HG03066 (cell line): ENCODE data around the gene UBE2F.

Experiments used
- ATAC-seq: cut with Tn5 transposase; IDR thresholded peaks from one replicate; pipeline ENCODE4 v1.9.1; 2021; ENCODE audit warnings: low read depth; ENCODE audit not compliant: unreplicated experiment

UBE2F gene

GRCh38 chr2:237966565-237967462 lies at the start of gene UBE2F:
TSS of gene UBE2F (plus strand) at chr2:237967014. CDS start at chr2:237973108, 6,094 bp downstream.
- ATAC-seq: peak; percentile 96

- ATAC-seq: no peak
These were observed 49.0 kb upstream of the UBE2F start for GRCh38 chr2:237917696-237918374.

- no peak for ATAC-seq
These were observed 47.2 kb upstream of the UBE2F start for GRCh38 chr2:237919593-237919992.

DNA sequence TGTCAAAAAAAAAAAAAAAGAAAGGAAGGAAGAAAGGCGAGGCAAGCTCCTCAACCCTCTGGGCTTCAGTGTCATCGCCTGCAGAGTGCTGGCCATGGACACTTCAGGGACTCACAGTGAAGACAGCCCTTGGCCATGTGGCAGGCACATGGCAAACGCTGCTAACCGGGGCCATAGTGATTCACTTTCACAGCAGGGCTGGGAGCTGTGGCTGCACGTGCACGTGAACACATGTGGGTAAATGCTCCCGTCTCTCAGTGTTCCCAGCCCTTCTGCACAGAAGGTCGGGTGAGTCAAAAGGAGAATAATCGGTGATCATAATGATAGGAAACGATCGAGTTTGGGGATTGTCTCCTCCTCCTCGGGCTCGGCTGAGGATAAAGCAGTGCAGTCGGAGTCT lies 46.1 kb upstream of the UBE2F start:
- ATAC-seq: no peak

- no peak for ATAC-seq
These were observed 44.8 kb upstream of the UBE2F start for GRCh38 chr2:237921967-237922492.

DNA sequence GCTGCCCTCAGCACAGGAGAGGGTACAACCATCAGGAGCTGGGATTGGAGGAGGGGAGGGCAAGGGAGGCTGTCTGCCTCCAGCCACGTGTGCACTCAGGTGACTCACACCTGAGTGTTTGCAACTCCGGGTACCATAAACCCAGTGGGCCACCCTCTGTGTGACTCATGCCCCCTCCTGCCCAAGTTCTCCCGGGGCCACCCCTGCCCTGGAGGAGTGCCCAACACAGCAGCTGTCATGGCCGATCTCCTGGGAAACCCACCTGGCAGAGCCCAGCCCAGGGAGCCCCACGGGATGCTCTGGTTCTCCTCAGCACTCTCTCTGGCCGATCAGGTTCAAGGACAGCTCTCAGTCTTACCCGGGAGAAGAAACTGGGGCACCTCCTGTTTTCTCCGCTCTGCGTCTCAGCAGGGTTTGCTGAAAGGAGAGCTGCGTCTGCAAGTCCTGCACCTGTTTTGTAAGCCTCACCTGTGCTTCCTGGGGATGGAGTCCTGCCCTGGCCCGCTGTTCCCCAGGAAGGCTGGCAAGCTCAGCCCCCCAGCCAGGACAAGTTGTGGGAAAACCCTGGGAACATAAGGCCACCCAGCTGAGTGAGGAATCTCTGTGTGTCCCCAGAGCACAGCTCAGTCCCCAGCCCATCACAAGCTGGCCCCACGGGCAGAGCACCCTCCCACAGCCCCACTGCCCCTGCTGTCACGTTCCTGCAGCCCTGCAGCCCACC lies 44.0 kb upstream of the UBE2F start:
- no peak for ATAC-seq

DNA sequence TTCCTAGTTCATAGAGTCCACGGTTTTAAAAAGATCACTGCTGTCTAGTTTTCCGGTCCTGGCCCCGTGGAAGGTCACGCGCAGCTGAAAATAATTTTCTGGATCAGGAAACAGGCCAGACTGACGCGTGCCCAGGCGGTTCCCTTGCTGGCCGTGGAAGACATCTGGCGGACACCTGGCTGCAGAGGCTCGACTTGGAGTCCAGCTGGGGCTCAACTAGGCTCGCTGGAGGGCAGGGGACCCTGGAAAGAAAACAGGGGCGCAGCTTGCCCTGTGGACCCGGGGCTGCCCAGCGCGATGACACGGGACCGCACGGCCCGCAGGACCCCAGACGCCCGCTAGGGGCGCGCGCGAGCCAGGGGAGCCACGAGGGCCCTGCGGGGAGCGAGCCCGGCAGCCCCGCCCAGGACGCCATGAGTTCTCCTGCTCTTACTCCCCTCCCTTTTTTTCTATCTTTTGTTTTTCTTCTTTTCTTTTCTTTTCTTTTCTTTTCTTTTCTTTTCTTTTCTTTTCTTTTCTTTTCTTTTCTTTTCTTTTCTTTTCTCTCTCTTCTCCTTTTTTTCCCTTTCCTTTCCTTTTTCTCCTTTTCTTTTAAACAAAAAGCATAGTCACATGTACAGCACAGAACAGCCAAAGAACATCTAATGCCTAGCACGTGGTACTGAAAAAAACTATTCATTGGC lies 43.2 kb upstream of the UBE2F start:
- peak; percentile 84 for ATAC-seq

DNA sequence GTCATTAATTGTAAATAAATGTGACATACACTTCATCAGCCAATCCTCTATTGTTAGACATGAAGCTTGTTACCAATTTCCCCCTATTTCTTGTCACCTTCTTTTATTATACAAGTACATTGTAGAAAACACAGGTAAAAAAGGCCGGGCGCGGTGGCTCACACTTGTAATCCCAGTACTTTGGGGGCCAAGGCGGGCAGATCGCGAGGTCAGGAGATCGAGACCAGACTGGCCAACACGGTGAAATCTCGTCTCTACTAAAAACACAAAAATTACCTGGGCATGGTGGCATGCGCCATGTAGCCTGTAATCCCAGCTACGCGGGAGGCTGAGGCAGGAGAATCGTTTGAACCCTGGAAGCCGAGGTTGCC lies 42.7 kb upstream of the UBE2F start:
- ATAC-seq: no peak

- no peak for ATAC-seq
These were observed 39.7 kb upstream of the UBE2F start for GRCh38 chr2:237927135-237927534.

- ATAC-seq: no peak
These were observed 38.8 kb upstream of the UBE2F start for GRCh38 chr2:237927986-237928385.

DNA sequence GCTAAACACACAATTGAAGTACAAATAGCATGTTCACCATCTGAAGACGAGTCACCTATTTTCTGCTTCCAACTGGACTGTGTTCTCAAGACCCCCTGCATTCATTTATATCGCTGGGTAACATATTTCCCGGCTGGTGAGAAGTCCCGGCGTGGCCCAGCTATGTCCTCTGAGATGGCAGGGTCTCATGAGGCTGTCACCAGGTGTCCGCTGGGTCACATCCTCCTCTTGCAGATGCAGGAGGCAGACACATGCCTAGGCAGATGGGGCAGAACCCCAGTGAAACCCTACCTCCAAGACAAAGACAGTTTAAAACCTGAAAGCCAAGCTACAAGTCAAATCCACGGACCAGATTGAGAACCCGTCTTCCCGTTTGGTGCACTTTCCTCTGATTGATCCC lies 36.8 kb upstream of the UBE2F start:
- no peak for ATAC-seq

DNA sequence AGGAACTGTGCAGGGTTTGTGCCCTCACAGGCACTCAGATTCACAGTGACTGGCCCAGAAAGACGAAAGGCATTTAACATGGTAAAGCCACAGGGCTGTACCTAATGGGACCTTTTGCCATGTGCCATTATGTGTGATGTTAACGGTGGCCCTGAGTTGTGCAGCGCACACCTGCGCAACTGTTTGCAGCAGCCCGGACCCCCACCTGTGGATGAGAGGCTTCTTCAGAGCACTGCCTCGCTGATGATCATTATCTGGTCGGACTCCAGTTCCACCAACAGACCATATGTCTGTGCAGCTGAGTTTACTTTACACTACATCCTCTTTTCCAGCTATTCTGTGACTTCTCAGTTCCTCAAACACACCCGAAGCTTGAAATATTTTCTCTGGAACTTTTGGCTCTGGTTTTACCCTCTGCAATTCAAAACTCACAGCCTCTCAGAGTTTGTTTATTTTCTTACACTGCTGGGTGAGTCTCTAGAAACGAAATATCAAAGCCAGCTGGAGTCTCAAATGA lies 35.6 kb upstream of the UBE2F start:
- no peak for ATAC-seq

DNA sequence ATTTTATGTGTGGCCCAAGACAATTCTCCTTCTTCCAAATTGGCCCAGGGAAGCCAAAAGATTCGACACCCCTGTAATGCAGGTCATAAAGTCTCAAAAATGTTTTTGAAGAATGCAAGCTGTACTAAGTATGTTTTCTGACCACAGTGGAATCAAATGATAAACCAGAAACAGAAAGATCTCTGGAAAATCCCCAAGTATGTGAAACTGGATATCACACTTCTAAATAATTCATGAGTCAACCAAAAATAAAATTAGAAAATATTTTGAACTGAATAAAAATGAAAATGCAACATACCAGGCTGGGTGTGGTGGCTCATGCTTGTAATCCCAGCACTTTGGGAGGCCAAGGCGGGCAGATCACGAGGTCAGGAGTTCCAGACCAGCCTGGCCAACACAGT lies 34.1 kb upstream of the UBE2F start:
- ATAC-seq: no peak

- ATAC-seq: no peak
These were observed 32.6 kb upstream of the UBE2F start for GRCh38 chr2:237934186-237934585.

DNA sequence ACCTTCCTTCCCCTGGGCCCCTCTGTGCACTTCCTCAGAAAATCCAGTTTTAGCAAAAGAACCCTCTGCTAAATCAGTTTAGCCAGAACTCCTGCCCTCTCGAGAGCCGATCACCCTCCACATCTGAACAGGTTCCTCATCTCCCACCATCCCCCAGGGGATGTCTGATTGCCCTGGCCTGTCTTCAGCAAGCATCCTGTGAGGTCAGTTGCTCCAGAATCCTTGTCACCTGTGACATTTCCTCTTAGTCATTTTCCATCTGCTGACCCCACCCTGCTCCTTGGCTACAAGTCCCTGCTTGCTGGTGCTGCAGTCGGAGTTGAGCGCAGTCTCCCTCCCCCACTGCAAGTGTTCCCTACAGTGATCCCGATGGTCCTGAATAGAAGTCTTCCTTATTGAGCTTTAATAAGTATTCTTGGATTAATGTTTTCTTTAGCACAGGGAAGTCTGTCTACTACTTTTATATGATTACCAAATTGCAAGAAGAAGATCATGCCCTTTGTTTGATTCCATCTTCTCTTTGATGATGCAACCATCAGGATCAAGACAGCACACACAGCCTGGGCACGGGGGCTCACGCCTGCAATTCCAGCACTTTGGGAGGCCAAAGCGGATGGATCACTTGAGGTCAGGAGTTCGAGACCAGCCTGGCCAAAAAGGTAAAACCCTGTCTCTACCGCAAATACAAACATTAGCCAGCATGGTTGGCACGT lies 30.9 kb upstream of the UBE2F start:
- ATAC-seq: no peak

DNA sequence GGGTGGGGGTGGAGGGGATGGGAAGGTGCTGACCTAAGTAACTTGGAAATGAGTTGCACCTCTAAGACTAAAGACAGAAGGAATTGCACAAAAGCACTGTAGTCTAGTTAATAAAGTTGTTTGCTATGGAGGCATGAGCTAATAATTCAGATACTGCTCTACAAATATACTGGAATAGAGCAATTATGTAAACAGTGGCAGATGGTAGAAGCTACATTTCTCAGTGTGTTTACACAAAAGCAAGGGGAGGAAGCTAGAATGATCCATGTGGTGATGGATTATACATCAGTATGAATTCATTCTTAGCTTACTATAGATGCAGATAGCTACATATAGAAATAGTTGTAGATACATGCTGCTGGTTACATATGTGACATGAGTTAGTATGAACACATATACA lies 27.6 kb upstream of the UBE2F start:
- no peak for ATAC-seq

DNA sequence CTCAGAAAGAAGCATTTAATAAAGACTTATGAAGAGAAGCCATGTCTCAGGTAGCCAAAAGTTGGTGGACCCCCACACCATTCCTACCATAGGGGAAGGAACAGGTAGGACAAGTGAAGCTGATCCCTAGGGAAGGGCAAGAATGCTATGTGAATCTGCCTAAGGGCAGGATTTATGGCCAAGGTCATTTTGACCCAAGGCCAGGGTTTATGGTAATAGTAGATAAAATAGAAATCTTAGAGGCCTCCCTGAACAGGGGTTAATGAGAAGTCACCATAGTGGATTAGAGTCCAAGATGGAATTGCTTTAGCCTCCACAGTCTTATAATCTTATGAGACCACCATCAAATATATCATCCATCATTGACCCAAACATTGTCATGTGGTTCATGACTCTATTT lies 26.0 kb upstream of the UBE2F start:
- no peak for ATAC-seq

DNA sequence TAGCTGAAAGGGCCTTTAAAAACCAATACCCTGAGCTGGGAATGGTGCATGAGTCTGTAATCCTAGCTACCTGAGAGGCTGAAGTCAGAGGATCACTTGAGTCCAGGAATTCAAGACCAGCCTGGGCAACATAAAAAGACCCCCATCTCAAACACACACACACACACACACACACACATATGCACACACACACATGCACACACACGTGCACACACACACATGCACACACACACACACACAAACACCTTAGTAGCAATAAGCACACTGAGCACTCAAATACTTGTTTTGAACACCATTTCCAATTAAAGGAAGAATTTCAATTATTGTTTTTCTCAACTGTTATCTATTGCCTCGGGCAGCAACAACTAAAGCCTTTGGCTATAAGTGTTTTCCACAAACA lies 25.6 kb upstream of the UBE2F start:
- no peak for ATAC-seq

DNA sequence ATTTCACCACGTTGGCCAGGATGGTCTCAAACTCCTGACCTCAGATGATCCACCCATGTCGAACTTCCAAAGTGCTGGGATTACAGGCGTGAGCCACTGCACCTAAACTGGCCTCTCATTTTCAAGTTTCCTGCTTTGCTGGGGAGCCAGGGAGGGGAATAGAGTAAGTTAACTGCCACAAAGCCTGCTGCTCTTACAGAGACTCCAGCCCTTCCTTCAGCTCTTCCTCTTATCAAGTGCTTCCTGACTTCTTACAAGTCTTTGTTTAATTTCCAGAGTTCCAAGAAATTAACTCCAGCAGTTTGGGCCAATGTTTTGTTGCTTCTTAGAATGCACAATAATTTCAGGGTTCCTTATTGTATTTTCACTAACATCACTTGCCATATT lies 24.3 kb upstream of the UBE2F start:
- no peak for ATAC-seq
